Endothelial cell of umbilical vein (primary cell): ENCODE results near the gene NTMT1. TPM values are rescaled to one million over a fixed set of nuclear protein-coding genes. Genes with fewer than 3 reads are reported as not detected.

Experiments used
- BruUV-seq: library from RNA; stranded (reverse); fragments of 400-500 nt; replicated peaks from 2 replicates; lab custom pipeline; 2021; lab: Mats Ljungman, UMichigan
- CTCF ChIA-PET: fragments of 300-600, 350-600 bp; sonication (Branson Sonifier 250); formaldehyde crosslinking; loops from one replicate; lab custom pipeline; 2021; ENCODE audit warnings: antibody characterized with exemption, inconsistent platforms; lab: Charles Lee
- POLR2A ChIA-PET: fragments of 300-600, 350-600 bp; sonication (Branson Sonifier 250); formaldehyde crosslinking; loops from one replicate; lab custom pipeline; 2021; ENCODE audit warnings: antibody characterized with exemption, inconsistent platforms; lab: Charles Lee
- DNase-seq: peaks from one replicate; pipeline ENCODE4 v3.0.0-alpha.2; 2011; ENCODE audit warnings: low read depth, low spot score
- FAIRE-seq: peaks from 2 replicates; lab custom pipeline; 2011; peaks lifted over from hg19 to GRCh38; lab: Jason Lieb, UNC
- H2AFZ ChIP-seq: 2 replicates; pipeline ENCODE4 v1.6.0; 2012; ENCODE audit warnings: low read depth, low read length, control low read depth, inconsistent platforms
- H3K27ac ChIP-seq: 2 replicates; pipeline ENCODE4 v1.5.1; 2011; ENCODE audit warnings: low read depth, mild to moderate bottlenecking, control low read depth, low read length, moderate library complexity; ENCODE audit not compliant: insufficient read depth
- H3K27me3 ChIP-seq, 2 experiments: 2 replicates each; pipeline versions ENCODE4 v1.6.0 to v1.6.1; 2011; ENCODE audit warnings: low read length in 2 of 2, mixed read lengths in 1 of 2; ENCODE audit not compliant: control insufficient read depth in 2 of 2, insufficient read depth in 2 of 2
- H3K36me3 ChIP-seq, 2 experiments: 2 replicates in 1 of 2; 3 replicates in 1 of 2; pipeline ENCODE4 v1.5.1; 2011; ENCODE audit warnings: low read length in 2 of 2, mild to moderate bottlenecking in 1 of 2, moderate library complexity in 1 of 2; ENCODE audit not compliant: control insufficient read depth in 2 of 2, insufficient read depth in 2 of 2; ENCODE audit errors: extremely low read depth in 1 of 2
- H3K4me1 ChIP-seq: 3 replicates; pipeline ENCODE4 v1.5.1; 2011; ENCODE audit warnings: mild to moderate bottlenecking, low read length; ENCODE audit not compliant: control insufficient read depth, insufficient read depth; ENCODE audit errors: extremely low read depth
- H3K4me2 ChIP-seq: 2 replicates; pipeline ENCODE4 v1.6.1; 2011; ENCODE audit warnings: low read length, control low read depth, mixed read lengths; ENCODE audit not compliant: insufficient read depth
- H3K4me3 ChIP-seq, 3 experiments: fragments of 200-600 bp in 1 of 3; sonication (generic), shearing (Covaris generic) in 1 of 3; replicated peaks in 1 of 3; 2 replicates each; pipeline ENCODE4 v1.5.1; 2011 to 2016; ENCODE audit warnings: control low read depth in 3 of 3, low read length in 3 of 3, mild to moderate bottlenecking in 2 of 3, inconsistent platforms in 1 of 3, low read depth in 1 of 3, moderate library complexity in 1 of 3; ENCODE audit not compliant: insufficient read depth in 1 of 3
- H3K79me2 ChIP-seq: 2 replicates; pipeline ENCODE4 v1.6.0; 2012; ENCODE audit warnings: low read length, inconsistent platforms; ENCODE audit not compliant: control insufficient read depth, insufficient read depth
- H3K9ac ChIP-seq: replicated peaks from 2 replicates; pipeline ENCODE3; 2011; ENCODE audit warnings: low read length, control low read depth; ENCODE audit not compliant: insufficient read depth; ENCODE audit errors: extremely low read depth
- H3K9me1 ChIP-seq: replicated peaks from 3 replicates; pipeline ENCODE4 v1.6.0; 2011; ENCODE audit warnings: mild to moderate bottlenecking, low read length; ENCODE audit not compliant: control insufficient read depth, insufficient read depth; ENCODE audit errors: extremely low read depth
- H3K9me3 ChIP-seq: replicated peaks from 2 replicates; pipeline ENCODE4 v1.5.1; 2012; ENCODE audit warnings: low read length, inconsistent platforms; ENCODE audit not compliant: control insufficient read depth, insufficient read depth
- H4K20me1 ChIP-seq: replicated peaks from 2 replicates; pipeline ENCODE3; 2011; ENCODE audit warnings: mild to moderate bottlenecking, low read length; ENCODE audit not compliant: control insufficient read depth, insufficient read depth; ENCODE audit errors: extremely low read depth
- CTCF ChIP-seq, 2 donors: IDR thresholded peaks; 1 replicate in 1 of 2; 2 replicates in 1 of 2; pipeline ENCODE4 v1.5.1; 2011; ENCODE audit warnings: low read length in 2 of 2, mild to moderate bottlenecking in 2 of 2, moderate library complexity in 2 of 2, control low read depth in 1 of 2, inconsistent platforms in 1 of 2, low read depth in 1 of 2; ENCODE audit not compliant: insufficient read depth in 1 of 2; ENCODE audit errors: extremely low read depth in 1 of 2
- EZH2 ChIP-seq: IDR thresholded peaks from 2 replicates; pipeline ENCODE4 v1.6.1; 2012; ENCODE audit warnings: borderline replicate concordance, low read depth, mild to moderate bottlenecking, moderate library complexity, low read length, inconsistent platforms; ENCODE audit not compliant: severe bottlenecking
- FOS ChIP-seq: IDR thresholded peaks from 2 replicates; pipeline ENCODE4 v1.6.1; 2011; ENCODE audit warnings: mild to moderate bottlenecking, low read length, moderate library complexity, borderline replicate concordance; ENCODE audit not compliant: insufficient read depth
- GATA2 ChIP-seq: IDR thresholded peaks from 2 replicates; pipeline ENCODE4 v1.7.0; 2011; ENCODE audit warnings: low read depth, mild to moderate bottlenecking, moderate library complexity, mixed read lengths, low read length; ENCODE audit not compliant: insufficient read length, insufficient read depth
- JUN ChIP-seq: IDR thresholded peaks from 2 replicates; pipeline ENCODE4 v1.6.1; 2011; ENCODE audit warnings: borderline replicate concordance, low read depth; ENCODE audit not compliant: insufficient read length, insufficient read depth
- MYC ChIP-seq: IDR thresholded peaks from one replicate; pipeline ENCODE4 v1.6.1; 2011; ENCODE audit warnings: mild to moderate bottlenecking, low read depth, low read length
- POLR2A ChIP-seq: IDR thresholded peaks from 2 replicates; pipeline ENCODE4 v1.6.1; 2012; ENCODE audit warnings: low read depth, mild to moderate bottlenecking, control low read depth, low read length
- POLR2AphosphoS5 ChIP-seq: IDR thresholded peaks from 2 replicates; pipeline ENCODE4 v1.6.1; 2012; ENCODE audit warnings: low read depth, mild to moderate bottlenecking, control low read depth, low read length, moderate library complexity; ENCODE audit not compliant: insufficient read depth
- dilution Hi-C: fragments of 300-500 bp; cut with MboI; formaldehyde crosslinking; loops from one replicate; pipeline ENCODE4 v1.15.0; 2019; ENCODE audit warnings: low sequenced_read_pairs; ENCODE audit not compliant: extremely low pct_ligation_motif_present
- intact Hi-C: fragments of 100-400 bp; cut with micrococcal nuclease; formaldehyde crosslinking; loops from one replicate; pipeline ENCODE4 v1.10.0; 2022
- polyA plus RNA-seq, 4 experiments: library from polyadenylated mRNA; depleted of rRNA in 3 of 4; stranded (reverse) in 3 of 4; unstranded in 1 of 4; fragments of >200 nt; gene quantifications; 2 replicates each; pipeline versions ENCODE4 v1.2.1 to v1.2.3, GENCODE V29; 2011 to 2012; ENCODE audit warnings: missing spikeins in 1 of 4
- total RNA-seq: library from RNA; stranded (reverse); gene quantifications from 2 replicates; pipeline ENCODE4 v1.2.3, GENCODE V29; 2021
- TF ChIP-seq, protein P1 (sequence below): IDR thresholded peaks from 2 replicates; pipeline ENCODE4 v1.6.1; 2011; ENCODE audit not compliant: insufficient read depth, insufficient read length

Gene NTMT1
- total and polyA plus RNA-seq, 2 donors (not counting 3 experiments of a cell fraction or from before 2014, with no cell fraction given) = 47.6 to 58.3 TPM

DNA sequence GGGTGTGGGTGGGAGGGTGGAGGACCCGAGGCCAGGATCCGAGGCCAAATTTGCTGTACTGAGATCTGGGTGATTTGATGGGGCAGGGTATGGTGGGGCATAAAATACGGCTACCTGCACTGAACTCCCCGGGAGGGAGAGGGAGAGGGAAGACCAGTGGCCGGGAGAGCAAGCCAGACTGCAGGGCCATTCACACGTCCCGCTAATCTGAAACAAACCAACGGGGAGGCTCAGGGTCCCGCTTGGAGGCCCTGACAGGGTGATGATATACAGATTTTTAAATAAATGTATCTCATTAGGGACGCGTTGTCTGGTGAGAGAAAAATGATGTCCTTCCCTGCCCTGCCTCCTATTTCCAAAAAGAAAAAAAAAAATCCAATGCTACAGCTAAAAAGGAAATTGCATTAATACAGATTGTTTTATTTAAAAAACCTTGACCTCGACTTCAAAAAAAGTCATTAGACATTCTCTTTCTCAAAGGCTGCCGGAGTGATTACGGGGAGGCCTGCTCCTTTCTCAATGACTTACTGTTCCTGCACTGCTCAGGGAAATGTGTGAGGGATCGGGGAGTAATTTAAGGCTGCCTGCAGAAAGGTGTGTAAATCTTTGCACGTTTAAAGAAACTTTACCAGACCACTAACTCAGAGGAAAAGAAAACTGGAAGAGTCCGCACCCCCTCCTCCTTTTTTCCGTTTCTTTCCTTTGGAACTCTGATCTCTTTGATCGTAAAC is 28.0 kb downstream of the NTMT1 start:
- Histone ChIP-seq H4K20me1 (no peaks in the 10 kb centered on the region), H3K4me3 (no peak overlapping the region), H3K9me1 (no peaks in the 10 kb centered on the region), H3K27ac (no peak overlapping the region), H3K27me3 (no peaks in the 10 kb centered on the region), H3K9me3 (no peaks in the 10 kb centered on the region), H2AFZ (peak overlapping the region; percentile 63), H3K36me3 (no peaks in the 10 kb centered on the region), H3K4me2 (no peak overlapping the region), H3K9ac (no peak overlapping the region), H3K79me2 (no peaks in the 10 kb centered on the region), H3K4me1 (no peaks in the 10 kb centered on the region)
- FAIRE-seq (peak; percentile 28), DNase-seq (peak; percentile 14)
- ChIA-PET CTCF (no interaction called here), POLR2A (no interaction called here)
- intact Hi-C loops (loop anchor here (5.0 kb wide), 1 partner anchor 43 kb away; no protein-coding TSS in a partner anchor), dilution Hi-C loops (no loop called here)
- BruUV-seq = no TSS peak
- no peak for TF ChIP-seq POLR2AphosphoS5
- TF ChIP-seq JUN = no peak
- no peak for TF ChIP-seq CTCF (IDR thresholded peaks at IDR 0.05; ENCODE audit: extremely low read depth in 1 of 2, insufficient read depth in 1 of 2, low read depth in 1 of 2, low read length in 2 of 2)
- TF ChIP-seq, protein P1, sequence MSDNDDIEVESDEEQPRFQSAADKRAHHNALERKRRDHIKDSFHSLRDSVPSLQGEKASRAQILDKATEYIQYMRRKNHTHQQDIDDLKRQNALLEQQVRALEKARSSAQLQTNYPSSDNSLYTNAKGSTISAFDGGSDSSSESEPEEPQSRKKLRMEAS = no peak
- no peak for TF ChIP-seq GATA2
- no peak for TF ChIP-seq EZH2
- no peak for TF ChIP-seq POLR2A
- TF ChIP-seq FOS = no peak
- TF ChIP-seq MYC = no peak
